SU-DHL-6 (cell line): ENCODE results near the gene ASTN1.

Experiments used
- H2AFZ ChIP-seq: fragments of 200-600 bp; sonication (generic); 2 replicates; pipeline ENCODE4 v1.6.1; 2014; ENCODE audit warnings: low read depth, mild to moderate bottlenecking, moderate library complexity, mixed read lengths, antibody characterized with exemption, low read length; ENCODE audit not compliant: severe bottlenecking
- H3F3A ChIP-seq: fragments of 200-600 bp; shearing (Covaris generic); 2 replicates; pipeline ENCODE4 v1.6.0; 2016; ENCODE audit warnings: antibody characterized with exemption, mild to moderate bottlenecking; ENCODE audit not compliant: insufficient read depth
- H3K27ac ChIP-seq: fragments of 200-600 bp; sonication (generic); 2 replicates; pipeline ENCODE4 v1.5.1; 2016; ENCODE audit warnings: low read depth, mild to moderate bottlenecking, low read length, moderate library complexity, mixed read lengths
- H3K27me3 ChIP-seq: fragments of 200-600 bp; sonication (generic), shearing (Covaris generic); 2 replicates; pipeline ENCODE4 v1.6.0; 2014; ENCODE audit warnings: mild to moderate bottlenecking, low read length
- H3K36me3 ChIP-seq: fragments of 200-600 bp; sonication (generic); 2 replicates; pipeline ENCODE4 v1.6.1; 2014; ENCODE audit warnings: mild to moderate bottlenecking, low read length, mixed read lengths
- H3K4me2 ChIP-seq: fragments of 300-600, 200-600 bp; shearing (Covaris generic), sonication (generic); 2 replicates; pipeline ENCODE4 v1.6.0; 2014; ENCODE audit warnings: low read length, low read depth, mild to moderate bottlenecking; ENCODE audit not compliant: poor library complexity, severe bottlenecking
- H3K4me3 ChIP-seq: fragments of 200-600 bp; sonication (generic); 2 replicates; pipeline ENCODE4 v1.5.1; 2014; ENCODE audit warnings: antibody characterized with exemption, low read length, mild to moderate bottlenecking, mixed read lengths; ENCODE audit not compliant: insufficient read depth, poor library complexity, severe bottlenecking
- H3K79me2 ChIP-seq: fragments of 200-600 bp; sonication (generic); 2 replicates; pipeline ENCODE4 v1.6.1; 2014; ENCODE audit warnings: mild to moderate bottlenecking, low read length, moderate library complexity; ENCODE audit not compliant: insufficient read depth
- H3K9ac ChIP-seq: fragments of 200-600 bp; sonication (generic); 2 replicates; pipeline ENCODE4 v1.7.0; 2014; ENCODE audit warnings: mild to moderate bottlenecking, low read length
- H3K9me2 ChIP-seq: fragments of 200-600 bp; sonication (generic); replicated peaks from 2 replicates; pipeline ENCODE4 v1.6.1; 2014; ENCODE audit warnings: low read length; ENCODE audit not compliant: insufficient read depth
- H3K9me3 ChIP-seq: fragments of 200-600 bp; sonication (generic); 2 replicates; pipeline ENCODE4 v1.6.1; 2014; ENCODE audit warnings: low read length, mixed read lengths; ENCODE audit not compliant: insufficient read depth
- H4K20me1 ChIP-seq: fragments of 200-600 bp; sonication (generic); 2 replicates; pipeline ENCODE4 v1.6.1; 2014; ENCODE audit warnings: low read depth, mild to moderate bottlenecking, antibody characterized with exemption, low read length, moderate library complexity, mixed read lengths
- CTCF ChIP-seq: fragments of 200-600 bp; sonication (generic); IDR thresholded peaks from one replicate; pipeline ENCODE4 v1.5.1; 2017; ENCODE audit warnings: antibody characterized with exemption, mild to moderate bottlenecking, low read length, moderate library complexity; ENCODE audit not compliant: insufficient read depth, poor library complexity, severe bottlenecking
- EZH2phosphoT487 ChIP-seq: fragments of 200-600 bp; sonication (generic), shearing (Covaris generic); conservative IDR thresholded peaks from 2 replicates; pipeline ENCODE4 v1.6.1; 2018; ENCODE audit warnings: mild to moderate bottlenecking, antibody characterized with exemption, low read length, moderate library complexity, mixed read lengths

The ASTN1 gene

DNA sequence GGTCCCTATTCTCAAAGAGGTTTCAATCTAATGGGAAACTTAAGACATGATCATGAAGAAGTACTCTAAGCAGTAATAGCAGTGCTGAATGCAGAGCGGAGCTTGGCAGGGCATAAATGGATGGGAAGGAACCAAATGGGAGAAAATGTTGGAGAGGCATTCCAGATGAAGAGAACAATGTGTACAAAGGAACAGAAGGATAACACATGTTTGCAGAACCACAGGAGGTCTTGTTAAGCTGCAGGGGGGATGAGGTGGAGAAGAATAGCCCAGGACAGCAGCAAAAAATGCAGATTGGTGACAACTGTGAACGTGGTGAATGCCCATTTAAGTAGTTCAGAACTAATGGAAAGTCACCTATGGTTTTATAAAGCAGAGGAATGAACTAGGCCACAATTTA is 99.1 kb downstream of the ASTN1 start:
- H3F3A ChIP-seq = no peaks in the 10 kb centered on the region
- no peak for TF ChIP-seq CTCF
- no peak for TF ChIP-seq EZH2phosphoT487
- no peaks in the 10 kb centered on the region for H3K36me3 ChIP-seq
- no peak overlapping the region for H3K4me3 ChIP-seq
- H2AFZ ChIP-seq = no peak overlapping the region
- H3K4me2 ChIP-seq = no peak overlapping the region
- H3K9me3 ChIP-seq = no peaks in the 10 kb centered on the region
- H3K9me2 ChIP-seq = no peaks in the 10 kb centered on the region
- no peaks in the 10 kb centered on the region for H3K79me2 ChIP-seq
- no peak overlapping the region for H3K9ac ChIP-seq
- no peaks in the 10 kb centered on the region for H4K20me1 ChIP-seq
- H3K27me3 ChIP-seq = no peaks in the 10 kb centered on the region
- no peak overlapping the region for H3K27ac ChIP-seq

GRCh38 chr1:177063648-177064047 is 100.9 kb downstream of the ASTN1 start:
- no peak overlapping the region for H3K4me2 ChIP-seq
- no peaks in the 10 kb centered on the region for H4K20me1 ChIP-seq
- H3F3A ChIP-seq = no peaks in the 10 kb centered on the region
- H3K4me3 ChIP-seq = no peak overlapping the region
- no peaks in the 10 kb centered on the region for H3K9me2 ChIP-seq
- H3K79me2 ChIP-seq = no peaks in the 10 kb centered on the region
- no peak overlapping the region for H3K27ac ChIP-seq
- H2AFZ ChIP-seq = no peak overlapping the region
- H3K27me3 ChIP-seq = no peaks in the 10 kb centered on the region
- no peaks in the 10 kb centered on the region for H3K9me3 ChIP-seq
- no peak for TF ChIP-seq CTCF
- TF ChIP-seq EZH2phosphoT487 = no peak
- H3K9ac ChIP-seq = no peak overlapping the region
- no peaks in the 10 kb centered on the region for H3K36me3 ChIP-seq

DNA sequence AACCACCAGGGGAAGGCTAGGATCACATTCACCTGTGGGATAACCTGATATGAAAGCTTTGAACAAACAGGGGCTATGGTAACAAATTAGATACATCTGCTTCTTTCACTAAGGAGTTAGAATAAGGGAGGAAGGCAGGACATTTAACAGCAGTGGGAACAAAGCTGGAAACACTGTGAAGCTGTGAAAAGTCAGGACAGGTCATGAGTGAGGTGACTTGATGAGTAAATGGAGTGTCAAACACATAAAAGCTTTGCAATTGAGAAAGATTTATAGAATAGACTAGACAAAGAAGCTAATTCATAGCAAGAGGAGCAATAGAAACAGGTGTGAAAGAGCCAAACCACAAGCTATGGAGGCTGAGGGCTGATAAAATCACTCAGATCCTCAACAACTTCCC is 110.0 kb downstream of the ASTN1 start:
- no peak overlapping the region for H3K27ac ChIP-seq
- H3K9ac ChIP-seq = no peak overlapping the region
- no peaks in the 10 kb centered on the region for H3F3A ChIP-seq
- no peaks in the 10 kb centered on the region for H3K27me3 ChIP-seq
- TF ChIP-seq CTCF (no peak), EZH2phosphoT487 (no peak)
- H3K9me2 ChIP-seq = no peaks in the 10 kb centered on the region
- H4K20me1 ChIP-seq = no peaks in the 10 kb centered on the region
- H3K9me3 ChIP-seq = no peaks in the 10 kb centered on the region
- H3K4me3 ChIP-seq = no peak overlapping the region
- H2AFZ ChIP-seq = no peak overlapping the region
- no peaks in the 10 kb centered on the region for H3K79me2 ChIP-seq
- no peak overlapping the region for H3K4me2 ChIP-seq
- no peaks in the 10 kb centered on the region for H3K36me3 ChIP-seq

- TF ChIP-seq CTCF = no peak
- TF ChIP-seq EZH2phosphoT487 = no peak
- H3F3A ChIP-seq = no peaks in the 10 kb centered on the region
- H3K27ac ChIP-seq = no peak overlapping the region
- H3K36me3 ChIP-seq = no peaks in the 10 kb centered on the region
- H3K9me3 ChIP-seq = no peaks in the 10 kb centered on the region
- no peak overlapping the region for H3K4me3 ChIP-seq
- H3K27me3 ChIP-seq = no peaks in the 10 kb centered on the region
- H2AFZ ChIP-seq = no peak overlapping the region
- no peaks in the 10 kb centered on the region for H3K9me2 ChIP-seq
- H3K9ac ChIP-seq = no peak overlapping the region
- H4K20me1 ChIP-seq = no peaks in the 10 kb centered on the region
- H3K79me2 ChIP-seq = no peaks in the 10 kb centered on the region
- no peak overlapping the region for H3K4me2 ChIP-seq
Observed at GRCh38 chr1:177053648-177054047, 110.9 kb downstream of the ASTN1 start.
